A549 (cell line): ENCODE results near the gene FOXJ3. TPM values are rescaled to one million over a fixed set of nuclear protein-coding genes. Genes with fewer than 3 reads are reported as not detected.

ENCODE experiments used
- ATAC-seq, 2 experiments: fragments of 200-7000 bp in 1 of 2; fragments of >200 bp in 1 of 2; cut with Nextera tagmentation in 1 of 2; cut with Tn5 transposase in 1 of 2; 3 replicates each; pipeline versions ENCODE4 v1.8.0 to v1.9.1; 2018 to 2020; ENCODE audit warnings: mild to moderate bottlenecking in 1 of 2, moderate library complexity in 1 of 2
- CTCF ChIA-PET: fragments of 300-600 bp; sonication (Branson Sonifier 250); formaldehyde crosslinking; extraction: SDS; loops from one replicate; lab custom pipeline; 2021; ENCODE audit warnings: antibody characterized with exemption, inconsistent platforms; lab: Yijun Ruan, JAX
- POLR2A ChIA-PET: fragments of 350-600 bp; formaldehyde crosslinking; extraction: SDS; loops from one replicate; lab custom pipeline; 2021; ENCODE audit warnings: antibody characterized with exemption, inconsistent platforms; lab: Yijun Ruan, JAX
- DNase-seq, 2 experiments: peaks; one replicate each; pipeline versions ENCODE4 v3.0.0 to v3.0.0-alpha.2; 2011 to 2016; ENCODE audit warnings: low read depth in 1 of 2, low spot score in 1 of 2
- FAIRE-seq: peaks from 2 replicates; lab custom pipeline; 2011; peaks lifted over from hg19 to GRCh38; lab: Jason Lieb, UNC
- H3K27ac ChIP-seq, 2 experiments: fragments of >200 bp; sonication (Bioruptor Twin); formaldehyde crosslinking; 3 replicates each; pipeline ENCODE4 v1.5.1; 2016 to 2017
- H3K4me1 ChIP-seq: fragments of >200 bp; sonication (Bioruptor Twin); formaldehyde crosslinking; 3 replicates; pipeline ENCODE4 v1.6.1; 2016
- H3K4me2 ChIP-seq: fragments of >200 bp; sonication (Bioruptor Twin); formaldehyde crosslinking; 3 replicates; pipeline ENCODE4 v1.6.1; 2016
- H3K4me3 ChIP-seq: fragments of >200 bp; sonication (Bioruptor Twin); formaldehyde crosslinking; 3 replicates; pipeline ENCODE4 v1.5.1; 2016
- H3K9me3 ChIP-seq: fragments of >200 bp; sonication (Bioruptor Twin); formaldehyde crosslinking; 3 replicates; pipeline ENCODE4 v1.6.1; 2016
- CEBPB ChIP-seq, 2 experiments: fragments of >200 bp in 1 of 2; sonication (Bioruptor Twin) in 1 of 2; formaldehyde crosslinking in 1 of 2; IDR thresholded peaks; 2 replicates each; pipeline ENCODE4 v1.6.1; 2012 to 2016
- CHD4 ChIP-seq: fragments of 200-600 bp; sonication (generic); IDR thresholded peaks from 2 replicates; pipeline ENCODE4 v1.6.1; 2016; ENCODE audit warnings: antibody characterized with exemption, mild to moderate bottlenecking, borderline replicate concordance
- CTCF ChIP-seq: fragments of >200 bp; sonication (Bioruptor Twin); formaldehyde crosslinking; IDR thresholded peaks from 3 replicates; pipeline ENCODE4 v1.5.1; 2016
- EHF ChIP-seq: fragments of 250-450 bp; sonication (Bioruptor Pico); IDR thresholded peaks from 2 replicates; pipeline ENCODE4 v1.5.0; 2020; ENCODE audit warnings: mild to moderate bottlenecking
- HOXB5 ChIP-seq: fragments of 250-450 bp; sonication (Bioruptor Pico); IDR thresholded peaks from 2 replicates; pipeline ENCODE4 v1.5.0; 2020; ENCODE audit warnings: mild to moderate bottlenecking, moderate library complexity
- KDM5A ChIP-seq: fragments of 200-600 bp; sonication (generic); IDR thresholded peaks from 2 replicates; pipeline ENCODE4 v1.6.1; 2016; ENCODE audit warnings: antibody characterized with exemption, mild to moderate bottlenecking
- MAFK ChIP-seq: fragments of 450-650 bp; IDR thresholded peaks from 2 replicates; pipeline ENCODE4 v1.6.1; 2014; ENCODE audit not compliant: partially characterized antibody
- NFE2L2 ChIP-seq: fragments of 150-350 bp; conservative IDR thresholded peaks from 2 replicates; pipeline ENCODE4 v1.6.1; 2014; ENCODE audit warnings: low read length
- NPAS2 ChIP-seq: fragments of 250-450 bp; sonication (Bioruptor Pico); IDR thresholded peaks from 2 replicates; pipeline ENCODE4 v1.8.0; 2022; ENCODE audit warnings: mild to moderate bottlenecking, moderate library complexity, borderline replicate concordance
- RAD21 ChIP-seq, 2 experiments: fragments of >200 bp in 1 of 2; sonication (Bioruptor Twin) in 1 of 2; formaldehyde crosslinking in 1 of 2; IDR thresholded peaks in 1 of 2; conservative IDR thresholded peaks in 1 of 2; 2 replicates in 1 of 2; 3 replicates in 1 of 2; pipeline ENCODE4 v1.6.1; 2012 to 2018; ENCODE audit warnings: inconsistent platforms in 1 of 2
- RARB ChIP-seq: fragments of 250-450 bp; sonication (Bioruptor Pico); IDR thresholded peaks from 2 replicates; pipeline ENCODE4 v1.8.0; 2021; ENCODE audit warnings: mild to moderate bottlenecking, moderate library complexity
- RFX5 ChIP-seq: fragments of 450-650 bp; IDR thresholded peaks from 2 replicates; pipeline ENCODE4 v1.7.1; 2014; ENCODE audit warnings: antibody characterized with exemption, mild to moderate bottlenecking, moderate library complexity
- SMC3 ChIP-seq: fragments of >200 bp; sonication (Bioruptor Twin); formaldehyde crosslinking; IDR thresholded peaks from 3 replicates; pipeline ENCODE4 v1.6.1; 2018; ENCODE audit warnings: inconsistent platforms
- SREBF2 ChIP-seq: fragments of 450-650 bp; IDR thresholded peaks from 2 replicates; pipeline ENCODE4 v1.6.1; 2014; ENCODE audit warnings: mild to moderate bottlenecking, moderate library complexity
- ZFP36 ChIP-seq: fragments of 450-650 bp; IDR thresholded peaks from 2 replicates; pipeline ENCODE4 v1.6.1; 2014; ENCODE audit warnings: borderline replicate concordance; ENCODE audit not compliant: partially characterized antibody
- WGBS: methylation state at CpG from one replicate; pipeline ENCODE4 v1.1.6; 2017; ENCODE audit errors: missing lambda C conversion rate; 5-methylcytosine and 5-hydroxymethylcytosine counted together
- polyA plus RNA-seq, 4 experiments: library from polyadenylated mRNA; depleted of rRNA in 3 of 4; stranded (reverse); fragments of >200 nt; fragmentation: RNase III in 1 of 4; extraction: RNeasy Plus Mini Kit Qiagen cat#74134 plus additional on column Dnase treatment in 1 of 4; gene quantifications; 2 replicates in 3 of 4; 3 replicates in 1 of 4; pipeline ENCODE4 v1.2.3, GENCODE V29; 2011 to 2017
- TF ChIP-seq, protein P1 (sequence below): fragments of 250-450 bp; sonication (Bioruptor Pico); IDR thresholded peaks from 2 replicates; pipeline ENCODE4 v1.5.0; 2021; ENCODE audit warnings: mild to moderate bottlenecking, moderate library complexity, borderline replicate concordance

Gene FOXJ3
- polyA plus RNA-seq, 2 of the 4 experiments (the other 2 are of a cell fraction): 16.8 to 45.0 TPM

DNA sequence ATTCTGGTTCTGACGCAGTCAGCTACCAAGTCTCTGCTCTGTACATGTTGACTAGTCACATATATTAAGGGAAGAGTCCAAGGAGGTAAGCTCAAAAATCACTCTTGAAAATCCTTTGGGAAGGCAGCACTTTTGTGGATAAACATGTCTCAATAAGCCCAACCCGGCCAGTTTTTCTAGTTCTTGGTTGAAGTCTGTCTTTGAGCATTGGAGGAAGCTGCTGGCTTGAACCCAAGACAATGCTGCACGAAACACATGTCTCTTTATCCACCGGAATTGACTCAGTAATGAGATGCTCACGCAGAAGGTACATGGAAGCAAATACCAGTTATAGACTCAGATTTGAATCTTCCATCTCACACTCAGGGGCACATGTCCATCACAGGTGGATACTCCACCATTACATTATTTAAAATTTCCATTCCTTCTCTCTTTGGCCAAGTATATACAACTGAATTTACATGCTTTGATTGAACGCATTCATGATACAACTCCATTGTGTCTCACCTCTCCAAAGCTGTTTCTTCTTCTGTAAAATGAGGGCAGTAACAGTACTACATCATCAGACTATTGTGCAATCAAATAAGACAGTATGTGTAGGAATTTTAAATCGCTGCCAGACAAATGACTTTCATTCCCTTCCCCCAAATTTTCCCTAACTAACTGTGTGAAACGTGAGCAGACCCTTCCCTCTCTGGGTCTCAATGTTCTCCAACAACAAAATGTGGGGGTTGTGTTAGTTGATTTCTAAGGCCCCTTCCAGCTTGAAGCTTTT lies 160.9 kb downstream of the FOXJ3 start:
- no peak overlapping the region for H3K4me2 ChIP-seq

DNA sequence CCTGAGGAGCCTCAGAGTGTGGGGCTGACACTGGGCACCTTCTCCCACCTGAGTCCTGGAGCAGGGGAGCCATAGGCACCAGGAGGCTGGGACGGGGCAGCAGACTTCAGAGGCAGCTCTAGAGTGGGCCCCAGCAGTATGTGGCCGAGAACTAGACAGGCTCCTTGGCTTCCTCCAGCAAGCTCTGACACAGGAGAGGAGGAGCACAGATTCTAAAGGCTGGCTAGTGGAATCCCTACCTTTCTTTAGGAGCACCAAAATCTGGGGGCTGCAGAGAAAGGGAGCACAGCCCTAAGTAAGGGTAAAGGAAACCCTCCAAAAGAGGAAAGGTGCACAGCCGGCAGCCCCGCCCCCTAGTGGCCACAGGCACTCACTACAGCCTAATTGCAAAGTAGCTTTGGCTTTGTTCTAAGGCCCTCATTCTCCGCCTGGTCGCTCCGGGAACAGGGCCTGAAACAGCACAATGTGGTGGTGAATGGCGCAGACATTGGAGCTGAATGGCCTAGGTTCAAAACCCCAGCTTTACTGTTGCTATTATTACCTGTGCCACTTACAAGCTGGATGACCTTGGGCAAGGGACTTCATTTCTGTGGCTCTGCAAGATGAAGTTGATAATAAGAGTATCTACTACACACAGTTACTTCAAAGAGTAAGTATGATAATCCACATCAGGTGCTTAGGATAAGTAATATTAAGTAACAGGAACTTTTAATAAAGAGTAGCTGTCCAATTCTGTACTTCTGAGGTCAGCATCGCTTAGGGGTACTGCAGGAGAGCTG lies 161.7 kb downstream of the FOXJ3 start:
- peak; percentile 54 to 76; a peak in 5 of 6 replicates for ATAC-seq
- 44% methylated on average over 6 of the region's 9 CpGs for WGBS
- H3K4me2 ChIP-seq: no peak overlapping the region
- POLR2A ChIA-PET: no interaction called here
- TF ChIP-seq NPAS2 (no peak), KDM5A (no peak), ZFP36 (no peak), CEBPB (IDR thresholded peaks at IDR 0.05) (no peak), CHD4 (no peak), SMC3 (peak; percentile 64), RARB (CRISPR knock-in tag) (no peak), NFE2L2 (no peak), RAD21 (conservative IDR thresholded peaks at IDR 0.05 in 1 of 2, IDR thresholded peaks at IDR 0.05 in 1 of 2) (peak; percentile 54 to 57), CTCF (peak; percentile 75), HOXB5 (CRISPR knock-in tag) (no peak), EHF (no peak), SREBF2 (no peak), RFX5 (no peak)
- TF ChIP-seq, protein P1, sequence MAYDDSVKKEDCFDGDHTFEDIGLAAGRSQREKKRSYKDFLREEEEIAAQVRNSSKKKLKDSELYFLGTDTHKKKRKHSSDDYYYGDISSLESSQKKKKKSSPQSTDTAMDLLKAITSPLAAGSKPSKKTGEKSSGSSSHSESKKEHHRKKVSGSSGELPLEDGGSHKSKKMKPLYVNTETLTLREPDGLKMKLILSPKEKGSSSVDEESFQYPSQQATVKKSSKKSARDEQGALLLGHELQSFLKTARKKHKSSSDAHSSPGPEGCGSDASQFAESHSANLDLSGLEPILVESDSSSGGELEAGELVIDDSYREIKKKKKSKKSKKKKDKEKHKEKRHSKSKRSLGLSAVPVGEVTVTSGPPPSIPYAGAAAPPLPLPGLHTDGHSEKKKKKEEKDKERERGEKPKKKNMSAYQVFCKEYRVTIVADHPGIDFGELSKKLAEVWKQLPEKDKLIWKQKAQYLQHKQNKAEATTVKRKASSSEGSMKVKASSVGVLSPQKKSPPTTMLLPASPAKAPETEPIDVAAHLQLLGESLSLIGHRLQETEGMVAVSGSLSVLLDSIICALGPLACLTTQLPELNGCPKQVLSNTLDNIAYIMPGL: no peak
- DNase-seq: peak; percentile 28 to 42
- CTCF ChIA-PET: interaction anchor here (0.6 to 9.0 kb wide), 44 partner anchors 11 to 657 kb away, joined by 3 to 70 read pairs (median 3); partner anchors contain the start of genes CCDC30, FOXJ3, GUCA2A and GUCA2B
- H3K4me1 ChIP-seq: peaks cover 2% of the 10 kb centered on the region; the same call in 2 of the 3 replicates
- no peak overlapping the region for H3K27ac ChIP-seq
- H3K4me3 ChIP-seq: no peak overlapping the region
- no peak for FAIRE-seq
- H3K9me3 ChIP-seq: no peaks in the 10 kb centered on the region

More for the DNA sequence above, 160.9 kb downstream of the FOXJ3 start:
- DNase-seq (no peak), ATAC-seq (no peak), FAIRE-seq (no peak)
- no peak overlapping the region for H3K27ac ChIP-seq
- TF ChIP-seq MAFK (no peak), CEBPB (IDR thresholded peaks at IDR 0.05) (peak; percentile 31 to 66; a peak in 3 of 4 replicates)
- H3K9me3 ChIP-seq: no peaks in the 10 kb centered on the region
- POLR2A ChIA-PET: no interaction called here
- CTCF ChIA-PET: interaction anchor here (0.6 to 9.0 kb wide), 41 partner anchors 11 to 658 kb away, joined by 3 to 70 read pairs (median 4); partner anchors contain the start of genes CCDC30, FOXJ3, GUCA2A and GUCA2B
- WGBS: 73% methylated on average over 8 of the region's 8 CpGs
- no peak overlapping the region for H3K4me3 ChIP-seq
- no peaks in the 10 kb centered on the region for H3K4me1 ChIP-seq
